ENCODE results near the gene APOBEC3F. TPM values are rescaled to one million over a fixed set of nuclear protein-coding genes. Genes with fewer than 3 reads are reported as not detected.

The APOBEC3F gene
- total RNA-seq, 4 donors from 2014 or later = 1.8 to 3.9 (median 2.7) TPM

GRCh38 chr22:39013942-39014722 lies 26.5 kb upstream of the APOBEC3F start, which contains the start of gene APOBEC3C:
Gene APOBEC3C, plus strand, starts transcription at chr22:39014257. Its CDS starts 106 bp downstream, at chr22:39014363.
- TF ChIP-seq, protein P1, sequence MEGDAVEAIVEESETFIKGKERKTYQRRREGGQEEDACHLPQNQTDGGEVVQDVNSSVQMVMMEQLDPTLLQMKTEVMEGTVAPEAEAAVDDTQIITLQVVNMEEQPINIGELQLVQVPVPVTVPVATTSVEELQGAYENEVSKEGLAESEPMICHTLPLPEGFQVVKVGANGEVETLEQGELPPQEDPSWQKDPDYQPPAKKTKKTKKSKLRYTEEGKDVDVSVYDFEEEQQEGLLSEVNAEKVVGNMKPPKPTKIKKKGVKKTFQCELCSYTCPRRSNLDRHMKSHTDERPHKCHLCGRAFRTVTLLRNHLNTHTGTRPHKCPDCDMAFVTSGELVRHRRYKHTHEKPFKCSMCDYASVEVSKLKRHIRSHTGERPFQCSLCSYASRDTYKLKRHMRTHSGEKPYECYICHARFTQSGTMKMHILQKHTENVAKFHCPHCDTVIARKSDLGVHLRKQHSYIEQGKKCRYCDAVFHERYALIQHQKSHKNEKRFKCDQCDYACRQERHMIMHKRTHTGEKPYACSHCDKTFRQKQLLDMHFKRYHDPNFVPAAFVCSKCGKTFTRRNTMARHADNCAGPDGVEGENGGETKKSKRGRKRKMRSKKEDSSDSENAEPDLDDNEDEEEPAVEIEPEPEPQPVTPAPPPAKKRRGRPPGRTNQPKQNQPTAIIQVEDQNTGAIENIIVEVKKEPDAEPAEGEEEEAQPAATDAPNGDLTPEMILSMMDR (IDR thresholded peaks at IDR 0.05; ENCODE audit: low read depth) = no peak

- TF ChIP-seq, protein P1 (IDR thresholded peaks at IDR 0.05; ENCODE audit: low read depth) = no peak
These were observed 24.1 kb upstream of the APOBEC3F start for GRCh38 chr22:39016592-39016991.

DNA sequence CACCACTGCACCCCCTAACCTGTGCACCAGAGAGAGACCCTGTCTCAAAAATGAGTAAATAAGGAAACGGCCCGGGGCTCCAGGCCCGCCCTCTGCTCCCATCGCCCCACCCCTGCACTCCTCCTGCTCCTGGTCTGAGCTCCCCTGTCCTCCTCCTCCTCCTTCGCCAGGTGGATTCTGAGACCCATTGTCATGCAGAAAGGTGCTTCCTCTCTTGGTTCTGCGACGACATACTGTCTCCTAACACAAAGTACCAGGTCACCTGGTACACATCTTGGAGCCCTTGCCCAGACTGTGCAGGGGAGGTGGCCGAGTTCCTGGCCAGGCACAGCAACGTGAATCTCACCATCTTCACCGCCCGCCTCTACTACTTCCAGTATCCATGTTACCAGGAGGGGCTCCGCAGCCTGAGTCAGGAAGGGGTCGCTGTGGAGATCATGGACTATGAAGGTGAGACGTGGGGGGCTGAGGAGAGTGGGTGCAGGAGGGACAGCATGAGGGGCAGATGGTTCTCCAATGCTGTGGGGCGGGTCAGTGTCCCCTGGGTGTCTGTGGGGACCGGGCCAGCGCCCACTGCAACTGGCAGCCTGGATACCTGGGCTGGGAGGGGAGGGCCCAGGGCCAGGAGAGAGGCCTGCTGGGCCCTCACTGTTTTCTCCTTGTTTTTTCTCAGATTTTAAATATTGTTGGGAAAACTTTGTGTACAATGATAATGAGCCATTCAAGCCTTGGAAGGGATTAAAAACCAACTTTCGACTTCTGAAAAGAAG lies 22.9 kb upstream of the APOBEC3F start:
- TF ChIP-seq, protein P1 (IDR thresholded peaks at IDR 0.05; ENCODE audit: low read depth) = no peak

DNA sequence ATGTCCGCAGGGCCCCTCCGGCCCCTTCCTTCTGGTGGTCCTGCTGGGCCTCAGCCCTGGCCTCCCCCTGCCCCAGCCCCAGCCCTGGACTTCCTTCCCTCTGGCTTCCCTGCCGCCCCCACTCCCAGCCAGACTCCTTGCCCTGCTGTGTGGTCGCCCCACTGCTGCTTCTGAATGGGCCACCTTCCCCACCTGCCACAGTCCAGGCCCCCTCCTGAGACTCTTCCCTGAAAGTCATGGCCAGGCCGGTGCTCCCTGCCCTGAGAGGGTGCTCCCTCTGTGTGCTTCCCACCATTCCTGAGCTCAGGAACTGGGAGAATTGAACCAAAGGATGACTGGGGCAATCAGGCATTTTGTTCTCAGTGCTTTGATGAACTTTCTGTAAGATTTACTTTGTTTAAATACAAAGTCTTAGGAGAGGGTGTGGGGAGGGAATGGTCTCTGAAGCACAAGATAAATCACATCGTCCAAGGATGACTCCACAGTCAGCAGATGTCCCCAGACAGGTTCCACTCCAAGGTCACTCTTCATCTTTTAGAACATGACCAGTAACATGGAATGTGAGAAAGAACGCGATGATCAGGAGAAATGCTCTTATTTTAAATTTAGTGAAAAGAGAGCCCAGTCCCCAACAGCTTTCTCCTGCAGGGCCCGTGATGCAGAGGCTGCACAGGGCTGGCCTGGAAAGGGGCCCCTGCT lies 19.0 kb upstream of the APOBEC3F start:
- TF ChIP-seq, protein P1 (IDR thresholded peaks at IDR 0.05; ENCODE audit: low read depth) = no peak

- TF ChIP-seq, protein P1 (IDR thresholded peaks at IDR 0.05; ENCODE audit: low read depth) = no peak
These were observed 15.9 kb upstream of the APOBEC3F start for GRCh38 chr22:39024519-39025308.

DNA sequence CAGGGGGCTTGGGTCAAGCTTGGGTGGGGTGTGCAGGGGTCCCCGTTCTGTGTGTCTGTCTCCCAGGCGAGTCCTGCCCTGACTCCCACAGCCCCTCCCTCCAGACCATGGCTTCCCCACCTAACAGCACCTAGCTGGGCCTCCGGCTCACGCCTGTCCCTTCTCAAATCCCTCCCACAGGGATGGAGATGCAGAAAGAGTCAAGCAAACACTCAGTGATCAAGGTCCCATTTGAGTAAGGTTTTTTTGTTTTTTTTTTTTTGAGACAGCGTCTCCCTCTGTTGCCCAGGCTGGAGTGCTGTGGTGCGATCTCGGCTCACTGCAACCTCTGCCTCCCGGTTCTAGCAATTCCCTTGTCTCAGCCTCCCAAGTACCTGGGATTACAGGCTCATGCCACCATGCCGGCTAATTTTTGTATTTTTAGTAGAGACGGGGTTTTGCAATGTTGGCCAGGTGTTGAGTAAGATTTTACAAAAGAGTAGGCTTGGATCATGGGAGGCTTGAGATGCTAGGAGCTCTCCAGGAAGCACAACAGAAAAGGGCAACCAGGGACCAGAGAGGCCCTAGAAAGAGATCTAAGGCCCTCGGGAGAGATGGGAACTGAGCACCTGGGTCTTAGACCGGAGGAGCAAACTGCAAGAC lies 14.0 kb upstream of the APOBEC3F start:
- TF ChIP-seq, protein P1 (IDR thresholded peaks at IDR 0.05; ENCODE audit: low read depth) = no peak
